Subcutaneous adipose tissue (tissue), 4 donors: ENCODE measurements around the gene DYRK1A. TPM values are rescaled to one million over a fixed set of nuclear protein-coding genes. Genes with fewer than 3 reads are reported as not detected.

Source experiments
- total RNA-seq, 4 donors: library from RNA; depleted of rRNA; stranded (reverse); fragments of >200 nt; gene quantifications; one replicate each; pipeline ENCODE4 v1.1.0, GENCODE V29; 2016
- TF ChIP-seq, protein P1 (sequence below): fragments of 450-650 bp; IDR thresholded peaks from one replicate; pipeline ENCODE4 v1.5.1; 2016; ENCODE audit warnings: low read depth, mild to moderate bottlenecking, control low read depth, antibody characterized with exemption, moderate library complexity

DYRK1A gene
- total RNA-seq, 4 donors from 2014 or later = 52.4 to 77.2 (median 68.8) TPM

DNA sequence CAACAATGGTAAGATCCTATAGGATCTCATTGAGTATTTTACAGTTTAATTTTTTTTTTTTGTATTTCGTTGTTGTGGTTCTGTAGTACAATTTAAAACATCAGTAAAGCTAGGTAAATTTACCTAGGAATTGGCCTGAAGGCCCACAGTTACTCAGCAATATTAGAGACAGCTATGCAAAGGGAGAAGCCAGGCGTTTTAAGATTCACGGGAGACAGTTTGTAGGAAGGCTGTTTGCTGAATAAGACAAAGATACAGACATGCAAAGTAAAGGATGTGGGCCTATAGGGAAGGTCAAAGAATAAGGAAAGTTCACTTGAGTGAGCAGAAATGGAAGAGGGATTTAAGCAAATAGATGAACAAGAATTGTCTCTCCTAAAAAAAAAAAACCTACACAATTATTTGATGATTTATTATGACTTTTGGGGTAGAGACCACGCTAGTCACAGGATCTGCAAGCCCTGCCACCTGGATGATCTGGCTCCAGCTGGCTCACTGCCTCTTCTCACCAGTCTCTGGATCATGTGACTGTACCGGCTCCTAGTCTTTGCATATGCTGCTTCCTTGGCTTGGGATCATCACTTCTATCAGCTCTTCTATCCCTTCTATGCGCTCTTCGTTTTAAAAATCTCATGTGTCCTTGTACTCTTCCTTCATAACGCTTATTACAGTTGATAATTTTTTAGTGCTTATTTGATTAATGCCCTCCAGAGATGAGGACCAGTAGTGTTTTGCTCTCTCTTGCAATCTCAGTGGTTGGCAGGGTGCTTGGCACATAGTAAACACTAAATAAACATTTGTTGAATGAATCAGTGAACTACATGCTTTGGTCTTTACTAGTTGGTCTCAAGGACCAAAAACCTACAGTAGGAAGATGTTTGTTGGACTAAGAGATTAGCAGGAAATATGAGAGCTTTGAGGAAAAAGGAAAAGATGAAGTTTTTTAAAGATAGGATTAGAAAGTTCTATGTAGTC lies 14.1 kb downstream of the DYRK1A start:
- TF ChIP-seq, protein P1, sequence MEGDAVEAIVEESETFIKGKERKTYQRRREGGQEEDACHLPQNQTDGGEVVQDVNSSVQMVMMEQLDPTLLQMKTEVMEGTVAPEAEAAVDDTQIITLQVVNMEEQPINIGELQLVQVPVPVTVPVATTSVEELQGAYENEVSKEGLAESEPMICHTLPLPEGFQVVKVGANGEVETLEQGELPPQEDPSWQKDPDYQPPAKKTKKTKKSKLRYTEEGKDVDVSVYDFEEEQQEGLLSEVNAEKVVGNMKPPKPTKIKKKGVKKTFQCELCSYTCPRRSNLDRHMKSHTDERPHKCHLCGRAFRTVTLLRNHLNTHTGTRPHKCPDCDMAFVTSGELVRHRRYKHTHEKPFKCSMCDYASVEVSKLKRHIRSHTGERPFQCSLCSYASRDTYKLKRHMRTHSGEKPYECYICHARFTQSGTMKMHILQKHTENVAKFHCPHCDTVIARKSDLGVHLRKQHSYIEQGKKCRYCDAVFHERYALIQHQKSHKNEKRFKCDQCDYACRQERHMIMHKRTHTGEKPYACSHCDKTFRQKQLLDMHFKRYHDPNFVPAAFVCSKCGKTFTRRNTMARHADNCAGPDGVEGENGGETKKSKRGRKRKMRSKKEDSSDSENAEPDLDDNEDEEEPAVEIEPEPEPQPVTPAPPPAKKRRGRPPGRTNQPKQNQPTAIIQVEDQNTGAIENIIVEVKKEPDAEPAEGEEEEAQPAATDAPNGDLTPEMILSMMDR = no peak

DNA sequence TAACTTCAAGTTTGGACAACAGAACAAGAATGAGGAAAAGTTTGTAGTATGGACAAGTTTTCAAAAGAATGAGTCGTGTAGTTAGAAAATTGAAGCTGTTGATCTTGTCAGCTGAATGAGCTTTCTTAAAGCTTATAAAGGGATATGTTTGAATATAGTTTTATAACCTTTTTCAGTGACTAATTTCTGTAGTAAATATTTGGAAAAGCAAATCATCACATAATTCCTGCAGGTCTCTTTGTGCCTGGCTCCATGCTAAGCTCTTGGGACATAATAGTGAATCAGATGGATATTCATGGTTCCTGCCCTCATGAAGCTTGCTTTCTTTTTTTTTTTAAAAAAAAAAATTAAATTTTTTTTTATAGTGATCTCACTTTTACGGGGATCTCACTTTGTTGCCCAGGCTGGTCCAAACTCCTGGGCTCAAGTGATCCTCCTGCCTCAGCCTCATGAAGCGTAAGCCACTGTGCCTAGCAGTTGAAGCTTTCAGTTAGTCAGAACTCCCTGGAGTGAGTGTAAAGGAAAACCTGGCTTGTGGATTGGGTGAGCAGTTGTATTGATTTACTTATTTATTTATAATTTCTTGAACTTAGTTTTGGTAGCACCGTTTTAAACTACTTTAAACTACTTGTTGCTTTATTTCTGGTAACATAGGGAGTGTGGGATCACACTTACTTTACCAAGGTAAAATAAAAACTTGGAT lies 15.5 kb downstream of the DYRK1A start:
- TF ChIP-seq, protein P1 = no peak

DNA sequence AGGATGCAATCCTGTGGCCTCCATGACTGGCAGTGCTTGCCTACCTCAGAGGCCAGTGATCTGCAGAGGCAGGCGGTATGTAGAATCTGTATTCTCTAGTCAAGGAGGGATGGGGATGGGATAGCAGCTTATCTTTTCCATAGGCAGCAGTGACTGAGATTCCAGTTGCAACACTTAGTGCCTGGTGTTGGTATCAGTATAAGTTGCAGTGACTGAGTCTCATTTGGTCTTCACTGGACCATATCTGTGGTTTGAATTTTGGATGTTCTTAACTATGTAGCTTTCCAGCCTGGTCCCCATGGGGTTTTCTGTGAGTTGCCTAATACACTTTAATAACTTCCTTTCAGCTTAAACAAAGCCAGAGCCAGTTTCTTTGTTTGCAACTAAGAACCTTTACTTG lies 16.5 kb downstream of the DYRK1A start:
- TF ChIP-seq, protein P1 = no peak

DNA sequence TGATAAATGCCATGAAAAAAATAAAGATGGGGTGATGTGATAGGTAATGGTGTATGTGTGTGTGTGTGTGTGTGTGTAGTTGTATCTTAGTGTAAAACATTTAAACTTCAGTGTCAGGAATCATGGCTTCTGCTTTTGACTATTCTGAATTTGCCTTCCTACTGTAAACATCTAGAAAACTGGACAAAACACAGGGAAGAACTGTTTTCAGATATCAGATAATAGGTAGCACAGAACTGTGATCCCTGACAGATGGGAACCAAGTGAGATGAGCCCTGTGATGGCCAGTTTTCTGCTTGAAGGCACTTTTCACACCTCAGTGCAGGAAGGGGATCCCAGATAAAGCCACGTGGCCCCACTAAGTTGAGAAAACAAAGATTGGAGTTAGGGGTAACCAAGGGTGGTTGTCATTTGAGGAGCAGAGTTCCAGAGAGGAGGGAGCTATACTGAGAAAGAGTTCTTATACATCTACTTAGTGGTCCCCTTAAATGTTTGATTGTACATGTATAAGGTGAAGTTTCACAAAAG lies 17.3 kb downstream of the DYRK1A start:
- TF ChIP-seq, protein P1 = no peak

DNA sequence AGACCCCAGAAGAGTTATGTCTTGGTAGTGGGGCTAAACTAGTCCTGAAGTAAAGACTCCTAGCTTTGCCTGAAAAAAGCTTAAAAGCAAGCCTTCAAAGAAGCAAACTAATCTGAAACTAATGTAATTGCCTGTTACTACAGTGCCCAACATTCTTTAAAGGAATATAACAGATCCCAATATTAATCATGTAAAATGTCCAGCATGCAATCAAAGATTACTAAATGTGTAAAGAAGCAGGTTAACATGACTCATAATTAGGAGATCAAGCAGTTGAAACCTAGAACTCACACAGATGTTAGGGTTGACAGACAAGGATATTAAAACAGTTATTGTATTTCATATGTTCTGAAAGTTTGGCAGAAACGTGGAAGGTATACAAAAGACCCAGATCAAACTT lies 17.8 kb downstream of the DYRK1A start:
- TF ChIP-seq, protein P1 = no peak

DNA sequence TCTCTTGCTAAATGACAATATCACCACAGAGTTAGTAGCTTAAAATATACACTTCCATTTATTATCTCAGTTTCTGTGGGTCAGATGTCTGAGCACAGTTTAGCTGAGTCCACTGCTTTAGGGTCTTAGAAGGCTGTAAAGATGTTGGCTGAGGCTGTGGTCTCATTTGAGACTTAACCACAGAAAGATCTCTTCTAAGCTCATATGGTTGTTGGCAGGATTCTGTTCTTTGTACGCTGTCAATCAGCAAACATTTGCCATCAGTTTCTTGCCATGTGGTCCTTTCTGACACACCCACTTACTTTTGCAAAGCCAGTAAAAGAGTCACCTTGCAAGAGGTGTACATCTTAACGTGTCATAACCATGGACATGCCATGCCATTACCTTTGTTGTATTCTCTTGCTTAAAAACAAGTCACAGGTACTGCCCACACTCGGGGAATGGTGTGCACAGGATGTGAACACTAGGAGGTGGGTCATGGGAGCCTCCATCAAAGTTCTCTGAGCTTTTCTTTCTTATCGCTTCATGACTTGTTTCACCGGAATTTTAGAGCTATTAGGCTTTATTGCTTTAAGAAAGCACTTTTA lies 18.7 kb downstream of the DYRK1A start:
- TF ChIP-seq, protein P1 = no peak
